Uterus (tissue), 4 donors: ENCODE results near the gene MBNL1. TPM values are rescaled to one million over a fixed set of nuclear protein-coding genes. Genes with fewer than 3 reads are reported as not detected.
A peak's percentile ranks its signal among the peaks of the same experiment; 100 is the strongest.
"Not testable (repeated sequence)": the region's sequence is repeated elsewhere in the genome, so short reads cannot be mapped to it uniquely, and the experiment has no call there.

ENCODE experiments used
- DNase-seq, 2 donors: peaks; one replicate each; pipeline ENCODE4 v3.0.0-alpha.2; 2019 to 2020
- H3K27ac ChIP-seq, 2 donors: fragments of 200-600 bp; sonication (generic); 1 replicate in 1 of 2; 2 replicates in 1 of 2; pipeline ENCODE4 v1.5.1; 2016 to 2018
- H3K27me3 ChIP-seq, 2 donors: fragments of 200-600 bp; sonication (generic); one replicate each; pipeline ENCODE4 v1.5.1; 2018 to 2019; ENCODE audit warnings: control low read depth in 1 of 2
- H3K36me3 ChIP-seq, 2 donors: fragments of 200-600 bp; sonication (generic); one replicate each; pipeline ENCODE4 v1.5.1; 2019; ENCODE audit warnings: control low read depth in 1 of 2
- H3K4me1 ChIP-seq, 2 donors: fragments of 200-600 bp; sonication (generic); one replicate each; pipeline ENCODE4 v1.5.1; 2018 to 2019; ENCODE audit warnings: control low read depth in 1 of 2
- H3K4me3 ChIP-seq, 2 donors: fragments of 200-600 bp; sonication (generic); 1 replicate in 1 of 2; 2 replicates in 1 of 2; pipeline ENCODE4 v1.5.1; 2018 to 2019; ENCODE audit warnings: mild to moderate bottlenecking in 1 of 2
- H3K9me3 ChIP-seq, 2 donors: fragments of 200-600 bp; sonication (generic); one replicate each; pipeline ENCODE4 v1.5.1; 2019; ENCODE audit warnings: control low read depth in 1 of 2
- CTCF ChIP-seq, 4 experiments: fragments of 200-600 bp in 2 of 4; fragments of 450-650 bp in 2 of 4; sonication (generic) in 2 of 4; IDR thresholded peaks; one replicate each; pipeline ENCODE4 v1.5.1; 2016 to 2019; ENCODE audit warnings: antibody characterized with exemption in 4 of 4, mild to moderate bottlenecking in 2 of 4, moderate library complexity in 1 of 4
- POLR2A ChIP-seq, 2 donors: fragments of 450-650 bp; IDR thresholded peaks; one replicate each; pipeline ENCODE4 v1.6.1; 2016; ENCODE audit warnings: antibody characterized with exemption in 2 of 2, mild to moderate bottlenecking in 1 of 2, moderate library complexity in 1 of 2
- intact Hi-C: fragments of 100-400 bp; cut with DNase I; formaldehyde crosslinking; loops from one replicate; pipeline ENCODE4 v1.15.1; 2023; ENCODE audit warnings: low total_unique reads
- total RNA-seq, 4 donors: library from RNA; depleted of rRNA in 3 of 4; stranded (reverse); fragments of >200 nt in 3 of 4; gene quantifications; one replicate each; pipeline versions ENCODE4 v1.1.0 to v1.2.4, GENCODE V29; 2014 to 2023
- donor health status: DM: yes; HTN: yes; CAD: no.

The MBNL1 gene
- total RNA-seq, 4 donors from 2014 or later: 219 to 470 (median 243) TPM

DNA sequence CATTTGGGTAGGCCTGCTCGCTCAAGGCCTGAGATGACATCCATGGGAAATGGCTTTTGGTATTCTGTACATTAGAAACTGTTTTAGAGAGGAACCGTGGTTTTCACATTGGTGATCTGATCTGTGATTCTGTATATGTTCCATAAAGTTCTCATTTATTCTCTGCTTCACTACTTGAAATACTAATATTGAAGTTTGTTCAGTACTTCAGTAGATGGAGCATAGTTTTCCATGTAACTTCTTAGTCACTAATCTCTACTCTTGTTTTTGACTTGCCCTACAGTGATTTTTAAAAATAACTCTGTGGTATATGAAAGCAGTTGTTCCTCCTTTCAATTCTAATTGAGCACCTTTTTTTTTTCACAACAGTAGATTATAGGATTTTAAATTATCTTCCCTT lies 66.5 kb downstream of the MBNL1 start:
- Histone ChIP-seq H3K4me1 (peaks cover 8 to 9% of the 10 kb centered on the region in 2 donors), H3K27me3 (no peaks in the 10 kb centered on the region), H3K4me3 (no peak overlapping the region), H3K9me3 (no peaks in the 10 kb centered on the region), H3K36me3 (no peaks in the 10 kb centered on the region), H3K27ac (peak overlapping the region in 1 of 2 donors; percentile 39)
- intact Hi-C loops: no loop called here
- no peak for DNase-seq
- TF ChIP-seq CTCF (IDR thresholded peaks at IDR 0.05) (no peak), POLR2A (IDR thresholded peaks at IDR 0.05) (no peak)

GRCh38 chr3:152337337-152337736 lies 68.6 kb downstream of the MBNL1 start:
- DNase-seq, intact Hi-C loops, H3K27me3 ChIP-seq, H3K36me3 ChIP-seq, H3K9me3 ChIP-seq, H3K27ac ChIP-seq, H3K4me3 ChIP-seq, H3K4me1 ChIP-seq: not testable (repeated sequence)

GRCh38 chr3:152338159-152338720 lies 69.5 kb downstream of the MBNL1 start:
- no peak overlapping the region for H3K27ac ChIP-seq
- intact Hi-C loops: no loop called here
- H3K36me3 ChIP-seq: no peaks in the 10 kb centered on the region
- no peak for TF ChIP-seq POLR2A (IDR thresholded peaks at IDR 0.05)
- TF ChIP-seq CTCF (IDR thresholded peaks at IDR 0.05): no peak
- H3K27me3 ChIP-seq: no peaks in the 10 kb centered on the region
- H3K9me3 ChIP-seq: no peaks in the 10 kb centered on the region
- DNase-seq: no peak
- no peak overlapping the region for H3K4me3 ChIP-seq
- peaks cover 0 to 5% of the 10 kb centered on the region in 2 donors for H3K4me1 ChIP-seq

- no peak for DNase-seq
- intact Hi-C loops: no loop called here
- H3K36me3 ChIP-seq: no peaks in the 10 kb centered on the region
- H3K27me3 ChIP-seq: no peaks in the 10 kb centered on the region
- H3K4me1 ChIP-seq: peaks cover 0 to 5% of the 10 kb centered on the region in 2 donors
- no peaks in the 10 kb centered on the region for H3K9me3 ChIP-seq
- H3K4me3 ChIP-seq: no peak overlapping the region
- TF ChIP-seq POLR2A (IDR thresholded peaks at IDR 0.05) (no peak), CTCF (IDR thresholded peaks at IDR 0.05) (no peak)
- H3K27ac ChIP-seq: peak overlapping the region in 1 of 2 donors; percentile 2
These were observed 71.3 kb downstream of the MBNL1 start for GRCh38 chr3:152339881-152340505.

DNA sequence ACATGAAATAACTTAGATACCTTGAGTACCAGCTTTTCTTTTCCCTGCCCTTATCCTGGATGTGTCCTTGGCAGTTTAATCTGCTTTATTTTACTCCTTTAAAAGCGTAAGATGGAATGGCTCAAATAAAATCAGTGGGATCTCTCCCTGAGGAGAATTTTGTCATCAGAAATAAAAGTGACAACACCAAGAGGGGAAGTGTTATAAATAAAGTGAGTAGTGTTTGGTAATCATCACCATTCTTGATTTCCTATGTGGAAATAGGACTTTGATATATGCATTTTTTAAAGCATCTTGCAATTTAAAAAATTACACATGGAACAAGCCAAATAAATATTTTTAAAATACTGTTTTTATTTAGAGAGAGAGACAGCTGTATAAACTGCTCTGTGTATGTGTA lies 76.5 kb downstream of the MBNL1 start:
- DNase-seq: no peak
- peaks cover 0 to 12% of the 10 kb centered on the region in 2 donors for H3K4me1 ChIP-seq
- H3K9me3 ChIP-seq: no peaks in the 10 kb centered on the region
- H3K27ac ChIP-seq: peak overlapping the region in 1 of 2 donors; percentile 29
- TF ChIP-seq CTCF (IDR thresholded peaks at IDR 0.05) (no peak), POLR2A (IDR thresholded peaks at IDR 0.05) (no peak)
- intact Hi-C loops: no loop called here
- H3K36me3 ChIP-seq: no peaks in the 10 kb centered on the region
- no peak overlapping the region for H3K4me3 ChIP-seq
- no peaks in the 10 kb centered on the region for H3K27me3 ChIP-seq
